ENCODE data around the gene CFAP57.
"Not testable (repeated sequence)": the region's sequence is repeated elsewhere in the genome, so short reads cannot be mapped to it uniquely, and the experiment has no call there.

CFAP57 gene

GRCh38 chr1:43139295-43139694 is 32.8 kb upstream of the CFAP57 start:
- not testable (repeated sequence) for H4K8ac ChIP-seq (ENCODE audit: low read length); H3K36me3 ChIP-seq (ENCODE audit: control insufficient read depth in 1 of 2, insufficient read depth in 2 of 2, low read depth in 1 of 2, low read length in 2 of 2); H3K79me1 ChIP-seq (replicated peaks; ENCODE audit: low read length, poor library complexity, severe bottlenecking); H3K4me1 ChIP-seq (ENCODE audit: control insufficient read depth, insufficient read depth, low read depth, low read length); H2BK15ac ChIP-seq (ENCODE audit: low read depth, poor library complexity, severe bottlenecking); H3K27ac ChIP-seq (ENCODE audit: low read length, poor library complexity, severe bottlenecking); H3K23ac ChIP-seq (ENCODE audit: low read length in 2 of 2); H3K9me3 ChIP-seq (ENCODE audit: control insufficient read depth, low read length); H3K14ac ChIP-seq (ENCODE audit: low read length in 2 of 2); H4K91ac ChIP-seq (ENCODE audit: low read length); H3K9ac ChIP-seq (ENCODE audit: low read length); H3K4me3 ChIP-seq (ENCODE audit: insufficient read depth in 1 of 2, low read depth in 1 of 2, low read length in 2 of 2); H3K4ac ChIP-seq (ENCODE audit: low read depth in 1 of 2, low read length in 2 of 2); H2BK5ac ChIP-seq (ENCODE audit: low read depth, low read length, poor library complexity, severe bottlenecking); H2BK12ac ChIP-seq (ENCODE audit: low read length in 2 of 2); DNase-seq; H2BK120ac ChIP-seq (ENCODE audit: low read depth, low read length); H2AK5ac ChIP-seq (ENCODE audit: low read length, severe bottlenecking); H3K18ac ChIP-seq (ENCODE audit: low read depth in 1 of 2, low read length in 2 of 2); H3K4me2 ChIP-seq (ENCODE audit: low read length, poor library complexity, severe bottlenecking); H2AFZ ChIP-seq (ENCODE audit: low read depth, low read length)
- 87% methylated on average over 7 of the region's 8 CpGs for WGBS
- peaks cover 13 to 30% of the 10 kb centered on the region in 2 experiments for H3K27me3 ChIP-seq (ENCODE audit: control insufficient read depth in 1 of 2, insufficient read depth in 1 of 2, low read length in 2 of 2)

- Histone ChIP-seq H4K8ac (ENCODE audit: low read length) (no peak overlapping the region), H3K27ac (ENCODE audit: low read length, poor library complexity, severe bottlenecking) (no peak overlapping the region), H3K27me3 (ENCODE audit: control insufficient read depth in 1 of 2, insufficient read depth in 1 of 2, low read length in 2 of 2) (peaks cover 18 to 32% of the 10 kb centered on the region in 2 experiments), H2BK12ac (ENCODE audit: low read length in 2 of 2) (no peak overlapping the region), H2AK5ac (ENCODE audit: low read length, severe bottlenecking) (no peak overlapping the region), H3K36me3 (ENCODE audit: control insufficient read depth in 1 of 2, insufficient read depth in 2 of 2, low read depth in 1 of 2, low read length in 2 of 2) (no peaks in the 10 kb centered on the region), H3K4ac (ENCODE audit: low read depth in 1 of 2, low read length in 2 of 2) (no peak overlapping the region), H2BK120ac (ENCODE audit: low read depth, low read length) (no peak overlapping the region), H2BK15ac (ENCODE audit: low read depth, poor library complexity, severe bottlenecking) (no peak overlapping the region), H4K91ac (ENCODE audit: low read length) (no peak overlapping the region), H2BK5ac (ENCODE audit: low read depth, low read length, poor library complexity, severe bottlenecking) (no peak overlapping the region), H3K9ac (ENCODE audit: low read length) (no peak overlapping the region), H3K14ac (ENCODE audit: low read length in 2 of 2) (no peak overlapping the region), H3K23ac (ENCODE audit: low read length in 2 of 2) (no peak overlapping the region), H3K4me2 (ENCODE audit: low read length, poor library complexity, severe bottlenecking) (no peak overlapping the region), H3K18ac (ENCODE audit: low read depth in 1 of 2, low read length in 2 of 2) (no peak overlapping the region), H2AFZ (ENCODE audit: low read depth, low read length) (no peak overlapping the region), H3K9me3 (ENCODE audit: control insufficient read depth, low read length) (no peaks in the 10 kb centered on the region), H3K4me3 (ENCODE audit: insufficient read depth in 1 of 2, low read depth in 1 of 2, low read length in 2 of 2) (no peak overlapping the region), H3K79me1 (replicated peaks; ENCODE audit: low read length, poor library complexity, severe bottlenecking) (no peaks in the 10 kb centered on the region), H3K4me1 (ENCODE audit: control insufficient read depth, insufficient read depth, low read depth, low read length) (no peaks in the 10 kb centered on the region)
- no peak for DNase-seq
Measured at GRCh38 chr1:43140010-43140409, 32.1 kb upstream of the CFAP57 start.

GRCh38 chr1:43140583-43140982 is 31.5 kb upstream of the CFAP57 start:
- no peak for DNase-seq
- H3K36me3 ChIP-seq (ENCODE audit: control insufficient read depth in 1 of 2, insufficient read depth in 2 of 2, low read depth in 1 of 2, low read length in 2 of 2) = no peaks in the 10 kb centered on the region
- H3K79me1 ChIP-seq (replicated peaks; ENCODE audit: low read length, poor library complexity, severe bottlenecking) = no peaks in the 10 kb centered on the region
- no peak overlapping the region for H2AK5ac ChIP-seq (ENCODE audit: low read length, severe bottlenecking)
- no peak overlapping the region for H3K4me2 ChIP-seq (ENCODE audit: low read length, poor library complexity, severe bottlenecking)
- H3K23ac ChIP-seq (ENCODE audit: low read length in 2 of 2) = no peak overlapping the region
- WGBS = 89% methylated on average over 4 of the region's 4 CpGs
- H3K18ac ChIP-seq (ENCODE audit: low read depth in 1 of 2, low read length in 2 of 2) = no peak overlapping the region
- peaks cover 23 to 37% of the 10 kb centered on the region in 2 experiments for H3K27me3 ChIP-seq (ENCODE audit: control insufficient read depth in 1 of 2, insufficient read depth in 1 of 2, low read length in 2 of 2)
- no peak overlapping the region for H3K14ac ChIP-seq (ENCODE audit: low read length in 2 of 2)
- no peaks in the 10 kb centered on the region for H3K9me3 ChIP-seq (ENCODE audit: control insufficient read depth, low read length)
- H2AFZ ChIP-seq (ENCODE audit: low read depth, low read length) = no peak overlapping the region
- no peak overlapping the region for H3K27ac ChIP-seq (ENCODE audit: low read length, poor library complexity, severe bottlenecking)
- H2BK15ac ChIP-seq (ENCODE audit: low read depth, poor library complexity, severe bottlenecking) = no peak overlapping the region
- no peak overlapping the region for H4K8ac ChIP-seq (ENCODE audit: low read length)
- H3K4me1 ChIP-seq (ENCODE audit: control insufficient read depth, insufficient read depth, low read depth, low read length) = no peaks in the 10 kb centered on the region
- no peak overlapping the region for H3K4me3 ChIP-seq (ENCODE audit: insufficient read depth in 1 of 2, low read depth in 1 of 2, low read length in 2 of 2)
- H2BK5ac ChIP-seq (ENCODE audit: low read depth, low read length, poor library complexity, severe bottlenecking) = no peak overlapping the region
- no peak overlapping the region for H4K91ac ChIP-seq (ENCODE audit: low read length)
- H3K4ac ChIP-seq (ENCODE audit: low read depth in 1 of 2, low read length in 2 of 2) = no peak overlapping the region
- no peak overlapping the region for H3K9ac ChIP-seq (ENCODE audit: low read length)
- no peak overlapping the region for H2BK12ac ChIP-seq (ENCODE audit: low read length in 2 of 2)
- H2BK120ac ChIP-seq (ENCODE audit: low read depth, low read length) = no peak overlapping the region

- H3K4me3 ChIP-seq (ENCODE audit: insufficient read depth in 1 of 2, low read depth in 1 of 2, low read length in 2 of 2) = no peak overlapping the region
- H2BK15ac ChIP-seq (ENCODE audit: low read depth, poor library complexity, severe bottlenecking) = no peak overlapping the region
- H3K9ac ChIP-seq (ENCODE audit: low read length) = no peak overlapping the region
- no peak for DNase-seq
- H3K4ac ChIP-seq (ENCODE audit: low read depth in 1 of 2, low read length in 2 of 2) = no peak overlapping the region
- no peak overlapping the region for H3K18ac ChIP-seq (ENCODE audit: low read depth in 1 of 2, low read length in 2 of 2)
- H3K27ac ChIP-seq (ENCODE audit: low read length, poor library complexity, severe bottlenecking) = no peak overlapping the region
- no peak overlapping the region for H2AFZ ChIP-seq (ENCODE audit: low read depth, low read length)
- H3K4me1 ChIP-seq (ENCODE audit: control insufficient read depth, insufficient read depth, low read depth, low read length) = peaks cover 8% of the 10 kb centered on the region
- no peaks in the 10 kb centered on the region for H3K36me3 ChIP-seq (ENCODE audit: control insufficient read depth in 1 of 2, insufficient read depth in 2 of 2, low read depth in 1 of 2, low read length in 2 of 2)
- H3K27me3 ChIP-seq (ENCODE audit: control insufficient read depth in 1 of 2, insufficient read depth in 1 of 2, low read length in 2 of 2) = peaks cover 27 to 42% of the 10 kb centered on the region in 2 experiments
- H3K14ac ChIP-seq (ENCODE audit: low read length in 2 of 2) = no peak overlapping the region
- WGBS = 42% methylated on average over 7 of the region's 7 CpGs
- H2BK5ac ChIP-seq (ENCODE audit: low read depth, low read length, poor library complexity, severe bottlenecking) = no peak overlapping the region
- no peaks in the 10 kb centered on the region for H3K9me3 ChIP-seq (ENCODE audit: control insufficient read depth, low read length)
- H2BK120ac ChIP-seq (ENCODE audit: low read depth, low read length) = no peak overlapping the region
- H2AK5ac ChIP-seq (ENCODE audit: low read length, severe bottlenecking) = no peak overlapping the region
- H4K91ac ChIP-seq (ENCODE audit: low read length) = no peak overlapping the region
- no peak overlapping the region for H3K23ac ChIP-seq (ENCODE audit: low read length in 2 of 2)
- no peaks in the 10 kb centered on the region for H3K79me1 ChIP-seq (replicated peaks; ENCODE audit: low read length, poor library complexity, severe bottlenecking)
- no peak overlapping the region for H2BK12ac ChIP-seq (ENCODE audit: low read length in 2 of 2)
- H4K8ac ChIP-seq (ENCODE audit: low read length) = no peak overlapping the region
- H3K4me2 ChIP-seq (ENCODE audit: low read length, poor library complexity, severe bottlenecking) = no peak overlapping the region
Measured at GRCh38 chr1:43143441-43143888, 28.7 kb upstream of the CFAP57 start.
